RWPE1 (cell line): Measurements from ENCODE around the gene PIP4K2C.

Experiments used
- CTCF ChIA-PET: fragments of 350-600 bp; sonication (Branson Sonifier 250); formaldehyde crosslinking; extraction: SDS; loops from one replicate; lab custom pipeline; 2021; lab: Yijun Ruan, JAX
- POLR2A ChIA-PET: fragments of 400-600 bp; formaldehyde crosslinking; extraction: SDS; loops from one replicate; lab custom pipeline; 2020; ENCODE audit warnings: antibody characterized with exemption; ENCODE audit not compliant: low non-redundant PET; lab: Yijun Ruan, JAX
- DNase-seq: peaks from one replicate; pipeline ENCODE4 v3.0.0; 2012; ENCODE audit warnings: low spot score
- H3K27ac ChIP-seq: fragments of 450-650 bp; 2 replicates; pipeline ENCODE4 v1.5.1; 2017
- CTCF ChIP-seq: fragments of 450-650 bp; conservative IDR thresholded peaks from 2 replicates; pipeline ENCODE4 v1.5.1; 2017; ENCODE audit warnings: low read depth, mild to moderate bottlenecking

The PIP4K2C gene

GRCh38 chr12:57590864-57591781 is at the start of gene PIP4K2C:
Gene PIP4K2C (plus strand): TSS chr12:57591192. CDS start chr12:57591290, 98 bp downstream.
- peak within 1 kb of the TSS; percentile 65 for H3K27ac ChIP-seq
- DNase-seq = peak; percentile 86
- TF ChIP-seq CTCF = no peak
- POLR2A ChIA-PET = no interaction called here
- CTCF ChIA-PET = interaction anchor here (0.6 to 3.3 kb wide), 9 partner anchors 8 to 116 kb away, joined by 3 to 26 read pairs (median 4); partner anchors contain the start of genes B4GALNT1 and OS9

- ChIA-PET POLR2A (no interaction called here), CTCF (interaction anchor here (0.7 to 1.1 kb wide), 2 partner anchors 17 to 215 kb away, joined by 3 to 4 read pairs; no protein-coding TSS in a partner anchor)
- no peak overlapping the region for H3K27ac ChIP-seq
- no peak for DNase-seq
- TF ChIP-seq CTCF = no peak
Measured at GRCh38 chr12:57541717-57542116, 49.3 kb upstream of the PIP4K2C start.

- CTCF ChIA-PET = no interaction called here
- POLR2A ChIA-PET = no interaction called here
- no peak for DNase-seq
- no peak overlapping the region for H3K27ac ChIP-seq
- no peak for TF ChIP-seq CTCF
Measured at GRCh38 chr12:57543581-57543980, 47.4 kb upstream of the PIP4K2C start.

GRCh38 chr12:57545809-57546437 is 45.1 kb upstream of the PIP4K2C start:
- ChIA-PET POLR2A (interaction anchor here (0.7 kb wide), 1 partner anchor 183 kb away, joined by 3 read pairs; no protein-coding TSS in a partner anchor), CTCF (no interaction called here)
- peak; percentile 71 for DNase-seq
- peak overlapping the region; percentile 81 for H3K27ac ChIP-seq
- no peak for TF ChIP-seq CTCF

- H3K27ac ChIP-seq = peak within 1 kb of the TSS; percentile 81
Measured at GRCh38 chr12:57546438-57547287, 44.3 kb upstream of the PIP4K2C start, which contains the start of gene DCTN2. Gene DCTN2 (minus strand): TSS chr12:57547192. CDS start chr12:57547063, 129 bp downstream.

More at GRCh38 chr12:57546438-57547287, 44.3 kb upstream of the PIP4K2C start, which contains the start of gene DCTN2:
- CTCF ChIA-PET = interaction anchor here (0.6 to 0.8 kb wide), 2 partner anchors 11 to 94 kb away, joined by 3 to 5 read pairs; no protein-coding TSS in a partner anchor
- peak; percentile 31 for TF ChIP-seq CTCF
- POLR2A ChIA-PET = interaction anchor here (0.7 kb wide), 1 partner anchor 182 kb away, joined by 3 read pairs; no protein-coding TSS in a partner anchor
- DNase-seq = peak; percentile 98
